HepG2 (cell line): Measurements from ENCODE around the gene DCC. TPM values are rescaled to one million over a fixed set of nuclear protein-coding genes. Genes with fewer than 3 reads are reported as not detected.

Source experiments
- ATAC-seq: fragments of 200-7000 bp; cut with Tn5 transposase; 3 replicates; pipeline ENCODE4 v1.9.1; 2020; ENCODE audit warnings: mild to moderate bottlenecking, moderate library complexity
- BruUV-seq: library from RNA; stranded (reverse); fragments of 400-500 nt; replicated peaks from 2 replicates; lab custom pipeline; 2021; lab: Mats Ljungman, UMichigan
- CTCF ChIA-PET: fragments of 300-600 bp; formaldehyde crosslinking; extraction: SDS; loops from one replicate; lab custom pipeline; 2021; ENCODE audit warnings: low total read pairs, inconsistent platforms, low intra/inter-chr PET ratio; lab: Yijun Ruan, JAX
- POLR2A ChIA-PET: fragments of 350-600 bp; sonication (Branson Sonifier 250); formaldehyde crosslinking; loops from one replicate; lab custom pipeline; 2020; ENCODE audit warnings: antibody characterized with exemption, inconsistent platforms; lab: Yijun Ruan, JAX
- DNase-seq: peaks from one replicate; pipeline ENCODE4 v3.0.0-alpha.2; 2015; ENCODE audit warnings: low spot score
- FAIRE-seq: peaks from 3 replicates; lab custom pipeline; 2011; peaks lifted over from hg19 to GRCh38; lab: Jason Lieb, UNC
- H2AFZ ChIP-seq: one replicate; pipeline ENCODE4 v1.6.1; 2011; ENCODE audit warnings: low read length, inconsistent platforms
- H3K27ac ChIP-seq: fragments of 300-600 bp; 3 replicates; pipeline ENCODE4 v1.8.0; 2011; ENCODE audit warnings: mixed run types, mild to moderate bottlenecking, mixed read lengths, low read length, inconsistent platforms; ENCODE audit not compliant: insufficient read depth; ENCODE audit errors: extremely low read length
- H3K27me3 ChIP-seq, 2 experiments: fragments of 200-600 bp in 1 of 2; 2 replicates in 1 of 2; 3 replicates in 1 of 2; pipeline versions ENCODE4 v1.6.0 to v1.8.0; 2011; ENCODE audit warnings: low read length in 2 of 2, mild to moderate bottlenecking in 2 of 2, moderate library complexity in 2 of 2, inconsistent platforms in 1 of 2; ENCODE audit not compliant: insufficient read depth in 2 of 2, control insufficient read depth in 1 of 2
- H3K36me3 ChIP-seq, 2 experiments: fragments of 200-600 bp in 1 of 2; replicated peaks in 1 of 2; 2 replicates in 1 of 2; 3 replicates in 1 of 2; pipeline versions ENCODE4 v1.5.1 to v1.8.0; 2011; ENCODE audit warnings: low read length in 2 of 2, inconsistent platforms in 1 of 2; ENCODE audit not compliant: insufficient read depth in 2 of 2, control insufficient read depth in 1 of 2
- H3K4me1 ChIP-seq: 2 replicates; pipeline ENCODE4 v1.5.1; 2012; ENCODE audit warnings: low read length, inconsistent platforms; ENCODE audit not compliant: insufficient read depth
- H3K4me2 ChIP-seq: 2 replicates; pipeline ENCODE4 v1.6.0; 2011; ENCODE audit warnings: low read depth, low read length, inconsistent platforms
- H3K4me3 ChIP-seq, 3 experiments: fragments of 200-600 bp in 1 of 3; sonication (generic), shearing (Covaris generic) in 1 of 3; replicated peaks in 1 of 3; 2 replicates each; pipeline ENCODE4 v1.5.1; 2011 to 2016; ENCODE audit warnings: low read length in 3 of 3, inconsistent platforms in 2 of 3, low read depth in 2 of 3, mild to moderate bottlenecking in 2 of 3, control low read depth in 1 of 3, mixed read lengths in 1 of 3; ENCODE audit not compliant: insufficient read depth in 1 of 3
- H3K79me2 ChIP-seq: one replicate; pipeline ENCODE4 v1.6.1; 2011; ENCODE audit warnings: low read length, inconsistent platforms; ENCODE audit not compliant: insufficient read depth
- H3K9ac ChIP-seq: 2 replicates; pipeline ENCODE4 v1.6.0; 2011; ENCODE audit warnings: mild to moderate bottlenecking, low read depth, low read length, inconsistent platforms; ENCODE audit not compliant: insufficient read depth
- H3K9me3 ChIP-seq: 2 replicates; pipeline ENCODE4 v1.5.1; 2012; ENCODE audit warnings: mild to moderate bottlenecking, low read length
- H4K20me1 ChIP-seq: 2 replicates; pipeline ENCODE4 v1.6.0; 2011; ENCODE audit warnings: inconsistent platforms, mild to moderate bottlenecking, low read length, moderate library complexity; ENCODE audit not compliant: insufficient read depth
- HNRNPL ChIP-seq: fragments of 200-400 bp; formaldehyde crosslinking; IDR thresholded peaks from 2 replicates; pipeline ENCODE4 v1.6.1; 2017; ENCODE audit warnings: mild to moderate bottlenecking, low read depth, low read length
- MAFF ChIP-seq: IDR thresholded peaks from 2 replicates; pipeline ENCODE4 v1.6.1; 2011; ENCODE audit warnings: low read depth, low read length, improper control_type of control experiment
- MAFK ChIP-seq, 2 experiments: IDR thresholded peaks in 1 of 2; conservative IDR thresholded peaks in 1 of 2; 2 replicates each; pipeline ENCODE4 v1.6.1; 2011; ENCODE audit warnings: improper control_type of control experiment in 2 of 2, low read length in 2 of 2
- SMC3 ChIP-seq: IDR thresholded peaks from 2 replicates; pipeline ENCODE4 v1.6.1; 2011; ENCODE audit warnings: low read length, improper control_type of control experiment
- ZFP36 ChIP-seq: fragments of 150-350 bp; IDR thresholded peaks from 2 replicates; pipeline ENCODE4 v1.6.1; 2018; ENCODE audit warnings: borderline replicate concordance, low read length, low read depth; ENCODE audit not compliant: partially characterized antibody
- ZNF367 ChIP-seq: sonication (generic); formaldehyde crosslinking; IDR thresholded peaks from 2 replicates; pipeline ENCODE4 v1.4.0; 2020; ENCODE audit warnings: missing genetic modification reagents, borderline replicate concordance
- ZNF441 ChIP-seq: sonication (generic); formaldehyde crosslinking; IDR thresholded peaks from 2 replicates; pipeline ENCODE4 v1.7.0; 2021; ENCODE audit warnings: missing genetic modification reagents, borderline replicate concordance
- WGBS: methylation state at CpG from one replicate; pipeline ENCODE4 v1.1.6; 2017; ENCODE audit warnings: low lambda C conversion rate; 5-methylcytosine and 5-hydroxymethylcytosine counted together
- in situ Hi-C: cut with HindIII; loops from 2 replicates; pipeline ENCODE4 v1.10.0; 2017; ENCODE audit warnings: low pct_unique_long_range_greater_than_20kb; ENCODE audit not compliant: extremely low pct_ligation_motif_present
- intact Hi-C: fragments of 100-400 bp; cut with micrococcal nuclease; formaldehyde crosslinking; loops from one replicate; pipeline ENCODE4 v1.10.0; 2022; ENCODE audit not compliant: unreplicated experiment
- microRNA-seq: library from miRNA; unstranded; fragments of <30 nt; microRNA quantifications from one replicate; pipeline ENCODE4, GENCODE V29; 2020
- polyA plus RNA-seq, 8 experiments: library from polyadenylated mRNA; depleted of rRNA in 3 of 8; stranded (reverse) in 7 of 8; unstranded in 1 of 8; fragments of >200 nt; fragmentation: Illumina TruSeq in 4 of 8; extraction: Trizol in 4 of 8; gene quantifications; 2 replicates each; pipeline versions ENCODE4 v1.2.1 to v1.2.3, GENCODE V29; 2011 to 2016; ENCODE audit warnings: low read depth in 4 of 8, missing spikeins in 1 of 8, mixed read lengths in 1 of 8; ENCODE audit not compliant: insufficient read depth in 1 of 8
- small RNA-seq, 3 experiments: library from RNA; depleted of rRNA; stranded (forward); fragments of <200 nt; gene quantifications; one replicate each; pipeline ENCODE3, GENCODE V24; 2012; ENCODE audit warnings: low read depth in 2 of 3, low replicate concordance in 1 of 3; ENCODE audit not compliant: insufficient read length in 3 of 3, insufficient read depth in 2 of 3
- total RNA-seq, 5 experiments: library from RNA; depleted of rRNA; stranded (reverse); fragments of >200 nt; fragmentation: Illumina TruSeq; extraction: Trizol; gene quantifications; 2 replicates each; pipeline ENCODE4 v1.2.3, GENCODE V29; 2016; ENCODE audit warnings: low read depth in 1 of 5
- TF ChIP-seq, protein P1 (sequence below): sonication (generic); formaldehyde crosslinking; IDR thresholded peaks from 2 replicates; pipeline ENCODE4 v1.5.0; 2020; ENCODE audit warnings: mild to moderate bottlenecking, missing genetic modification reagents, moderate library complexity

The DCC gene
- total and polyA plus RNA-seq, 2 of the 13 experiments (the other 11 are each of a cell fraction or from before 2014, with no cell fraction given) = not detected

DNA sequence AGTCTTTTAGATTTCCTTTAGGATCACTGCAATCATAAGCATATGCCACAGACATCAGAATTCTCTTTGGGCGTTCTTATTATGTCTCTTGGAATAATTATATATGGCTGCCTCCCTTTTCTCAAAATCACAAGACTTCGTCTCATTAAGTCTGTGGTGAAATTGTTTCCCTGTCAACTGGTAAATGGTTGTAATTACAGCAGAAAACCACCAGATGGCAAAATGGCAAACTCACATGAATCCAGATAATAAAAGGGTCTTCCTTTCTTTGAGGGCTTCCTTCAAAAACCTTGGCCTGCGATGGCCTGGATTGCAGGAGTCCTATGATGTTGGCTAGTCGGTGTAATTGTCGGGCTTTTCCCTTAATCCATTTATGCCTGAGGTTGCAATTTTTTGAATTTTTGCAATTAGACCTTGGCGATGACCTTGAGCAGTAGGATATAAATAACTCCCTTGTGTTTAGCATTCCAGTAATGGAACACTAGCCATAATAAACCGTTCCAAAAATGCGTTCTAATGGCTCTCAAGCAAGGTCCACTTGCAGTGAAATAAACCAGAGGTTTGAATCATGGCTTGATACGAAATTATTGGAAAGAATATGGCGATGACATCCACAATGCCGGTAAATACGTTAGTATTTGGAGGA, 1228.1 kb downstream of the DCC start:
- in situ Hi-C loops = loop anchor here (5.0 kb wide), 1 partner anchor 559 kb away; no protein-coding TSS in a partner anchor
- no peak overlapping the region for H3K4me3 ChIP-seq
- no peaks in the 10 kb centered on the region for H4K20me1 ChIP-seq
- no peak for FAIRE-seq
- no peak overlapping the region for H2AFZ ChIP-seq
- peak; percentile 29 for DNase-seq
- BruUV-seq = no TSS peak
- 18% methylated on average over 12 of the region's 12 CpGs for WGBS
- no peaks in the 10 kb centered on the region for H3K79me2 ChIP-seq
- CTCF ChIA-PET = interaction anchor here (1.4 to 1.6 kb wide), 2 partner anchors 552 to 560 kb away, joined by 7 to 10 read pairs; no protein-coding TSS in a partner anchor
- TF ChIP-seq, protein P1, sequence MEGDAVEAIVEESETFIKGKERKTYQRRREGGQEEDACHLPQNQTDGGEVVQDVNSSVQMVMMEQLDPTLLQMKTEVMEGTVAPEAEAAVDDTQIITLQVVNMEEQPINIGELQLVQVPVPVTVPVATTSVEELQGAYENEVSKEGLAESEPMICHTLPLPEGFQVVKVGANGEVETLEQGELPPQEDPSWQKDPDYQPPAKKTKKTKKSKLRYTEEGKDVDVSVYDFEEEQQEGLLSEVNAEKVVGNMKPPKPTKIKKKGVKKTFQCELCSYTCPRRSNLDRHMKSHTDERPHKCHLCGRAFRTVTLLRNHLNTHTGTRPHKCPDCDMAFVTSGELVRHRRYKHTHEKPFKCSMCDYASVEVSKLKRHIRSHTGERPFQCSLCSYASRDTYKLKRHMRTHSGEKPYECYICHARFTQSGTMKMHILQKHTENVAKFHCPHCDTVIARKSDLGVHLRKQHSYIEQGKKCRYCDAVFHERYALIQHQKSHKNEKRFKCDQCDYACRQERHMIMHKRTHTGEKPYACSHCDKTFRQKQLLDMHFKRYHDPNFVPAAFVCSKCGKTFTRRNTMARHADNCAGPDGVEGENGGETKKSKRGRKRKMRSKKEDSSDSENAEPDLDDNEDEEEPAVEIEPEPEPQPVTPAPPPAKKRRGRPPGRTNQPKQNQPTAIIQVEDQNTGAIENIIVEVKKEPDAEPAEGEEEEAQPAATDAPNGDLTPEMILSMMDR = peak; percentile 52
- TF ChIP-seq MAFK (conservative IDR thresholded peaks at IDR 0.05 in 1 of 2, IDR thresholded peaks at IDR 0.05 in 1 of 2; ENCODE audit: low read length in 2 of 2) (peak; percentile 37 to 54; a peak in 2 of 4 replicates), MAFF (peak; percentile 18; the same call in 1 of the 2 replicates), ZFP36 (no peak), ZNF367 (no peak), HNRNPL (no peak), ZNF441 (CRISPR knock-in tag) (no peak), SMC3 (peak; percentile 59)
- no peak overlapping the region for H3K27ac ChIP-seq
- no peaks in the 10 kb centered on the region for H3K36me3 ChIP-seq
- H3K9ac ChIP-seq = no peak overlapping the region
- no peaks in the 10 kb centered on the region for H3K27me3 ChIP-seq
- H3K4me2 ChIP-seq = no peak overlapping the region
- no peaks in the 10 kb centered on the region for H3K4me1 ChIP-seq
- POLR2A ChIA-PET = no interaction called here
- 0 out of 2 replicates have a peak, but pooled peaks cover 1% of the 10 kb centered on the region for H3K9me3 ChIP-seq
- no peak for ATAC-seq
- intact Hi-C loops = loop anchor here (1.0 kb wide), 1 partner anchor 559 kb away; no protein-coding TSS in a partner anchor

Small RNA genes lying within 50 kb of the gene (microRNA-seq; reads per million reads assigned to microRNA genes)
- not detected for gene MIR4528

Small RNA genes lying within 50 kb of the gene (small RNA-seq; reads per million reads assigned to genes)
- gene AC011155.1 = 0 reads per million in 3 experiments
- 0 reads per million in 3 experiments for gene MIR4528
